B cell (primary cell): ENCODE data around the gene PDLIM1. TPM values are rescaled to one million over a fixed set of nuclear protein-coding genes. Genes with fewer than 3 reads are reported as not detected.
A peak's percentile ranks its signal among the peaks of the same experiment; 100 is the strongest.

Source experiments
- ATAC-seq: fragments of 200-7000 bp; cut with Tn5 transposase; one replicate; pipeline ENCODE4 v1.10.0; 2021; ENCODE audit warnings: low read depth, mild to moderate bottlenecking, moderate number of reproducible peaks, moderate library complexity
- CTCF ChIA-PET: fragments of 350-600 bp; sonication (Branson Sonifier 250); formaldehyde crosslinking; loops from one replicate; lab custom pipeline; 2021; ENCODE audit warnings: antibody characterized with exemption, inconsistent platforms; lab: Charles Lee
- POLR2A ChIA-PET: fragments of 350-600 bp; sonication (Branson Sonifier 250); formaldehyde crosslinking; loops from one replicate; lab custom pipeline; 2021; ENCODE audit warnings: antibody characterized with exemption; lab: Charles Lee
- DNase-seq: peaks from one replicate; pipeline ENCODE4 v3.0.0; 2013
- H2AFZ ChIP-seq: 2 replicates; pipeline ENCODE4 v1.6.1; 2012; ENCODE audit warnings: mild to moderate bottlenecking, low read depth, low read length; ENCODE audit not compliant: insufficient read depth, poor library complexity, severe bottlenecking
- H3K27ac ChIP-seq, 2 donors: 1 replicate in 1 of 2; 2 replicates in 1 of 2; pipeline ENCODE4 v1.5.1; 2012 to 2013; ENCODE audit warnings: low read length in 2 of 2, mild to moderate bottlenecking in 2 of 2, moderate library complexity in 1 of 2
- H3K27me3 ChIP-seq, 4 experiments: fragments of 200-600 bp in 1 of 4; sonication (generic) in 1 of 4; replicated peaks in 1 of 4; 1 replicate in 2 of 4; 2 replicates in 2 of 4; pipeline versions ENCODE4 v1.6.1 to v1.7.0; 2013 to 2016; ENCODE audit warnings: low read length in 3 of 4, mild to moderate bottlenecking in 2 of 4, mixed read lengths in 1 of 4, moderate library complexity in 1 of 4; ENCODE audit not compliant: insufficient read depth in 4 of 4, control insufficient read depth in 3 of 4; ENCODE audit errors: control extremely low read depth in 1 of 4
- H3K36me3 ChIP-seq, 2 experiments: replicated peaks in 1 of 2; 1 replicate in 1 of 2; 2 replicates in 1 of 2; pipeline versions ENCODE4 v1.6.1 to v1.7.1; 2013; ENCODE audit warnings: low read length in 1 of 2; ENCODE audit not compliant: insufficient read depth in 2 of 2, control insufficient read depth in 1 of 2; ENCODE audit errors: control extremely low read depth in 1 of 2, extremely low read depth in 1 of 2
- H3K4me1 ChIP-seq, 2 donors: fragments of 200-600 bp in 1 of 2; sonication (generic) in 1 of 2; 1 replicate in 1 of 2; 2 replicates in 1 of 2; pipeline versions ENCODE4 v1.5.1 to v1.6.1; 2013 to 2017; ENCODE audit warnings: low read length in 2 of 2; ENCODE audit not compliant: control insufficient read depth in 2 of 2, insufficient read depth in 2 of 2
- H3K4me2 ChIP-seq: replicated peaks from 2 replicates; pipeline ENCODE3; 2012; ENCODE audit warnings: mild to moderate bottlenecking, low read depth, low read length; ENCODE audit not compliant: poor library complexity, severe bottlenecking
- H3K4me3 ChIP-seq, 5 experiments: fragments of 200-600 bp in 1 of 5; sonication (generic) in 1 of 5; 1 replicate in 3 of 5; 2 replicates in 2 of 5; pipeline versions ENCODE4 v1.5.1 to v1.7.0; 2011 to 2016; ENCODE audit warnings: low read length in 4 of 5, mild to moderate bottlenecking in 4 of 5, low read depth in 2 of 5, control low read depth in 1 of 5, moderate library complexity in 1 of 5; ENCODE audit not compliant: insufficient read depth in 1 of 5; ENCODE audit errors: control extremely low read depth in 1 of 5, extremely low read depth in 1 of 5
- H3K79me2 ChIP-seq: fragments of 200-600 bp; sonication (generic); one replicate; pipeline ENCODE4 v1.6.0; 2016; ENCODE audit warnings: low read length; ENCODE audit not compliant: control insufficient read depth, insufficient read depth
- H3K9ac ChIP-seq: fragments of 200-600 bp; sonication (generic); 2 replicates; pipeline ENCODE4 v1.6.1; 2017; ENCODE audit warnings: mild to moderate bottlenecking, low read length, moderate library complexity
- H3K9me3 ChIP-seq, 3 donors: one replicate each; pipeline versions ENCODE4 v1.6.1 to v1.7.1; 2013; ENCODE audit warnings: low read length in 2 of 3; ENCODE audit not compliant: control insufficient read depth in 2 of 3, insufficient read depth in 1 of 3; ENCODE audit errors: control extremely low read depth in 1 of 3
- H4K20me1 ChIP-seq: 2 replicates; pipeline ENCODE4 v1.6.0; 2012; ENCODE audit warnings: mild to moderate bottlenecking, low read length; ENCODE audit not compliant: insufficient read depth, control insufficient read depth, poor library complexity, severe bottlenecking
- H3K27ac Mint-ChIP-seq: one replicate; pipeline ENCODE4 v1.8.0; 2021; ENCODE audit warnings: mixed read lengths
- H3K27me3 Mint-ChIP-seq: one replicate; pipeline ENCODE4 v1.8.0; 2021; ENCODE audit warnings: mixed read lengths
- H3K4me1 Mint-ChIP-seq: one replicate; pipeline ENCODE4 v1.8.0; 2021; ENCODE audit warnings: mixed read lengths
- H3K4me3 Mint-ChIP-seq: one replicate; pipeline ENCODE4 v1.8.0; 2021; ENCODE audit warnings: mixed read lengths
- H3K9me3 Mint-ChIP-seq: one replicate; pipeline ENCODE4 v1.8.0; 2022; ENCODE audit warnings: mixed read lengths; ENCODE audit not compliant: insufficient read depth
- EZH2 ChIP-seq: IDR thresholded peaks from 2 replicates; pipeline ENCODE4 v1.6.1; 2012; ENCODE audit warnings: borderline replicate concordance, low read depth, mild to moderate bottlenecking, moderate library complexity, low read length; ENCODE audit not compliant: insufficient read depth, poor library complexity, severe bottlenecking
- WGBS: methylation state at CpG from one replicate; pipeline ENCODE4 v1.1.5; 2013; ENCODE audit warnings: missing lambda C conversion rate; ENCODE audit not compliant: insufficient coverage; 5-methylcytosine and 5-hydroxymethylcytosine counted together
- intact Hi-C: fragments of 100-400 bp; cut with micrococcal nuclease; formaldehyde crosslinking; loops from one replicate; pipeline ENCODE4 v1.10.0; 2022
- polyA plus RNA-seq: library from polyadenylated mRNA; depleted of rRNA; stranded (reverse); fragments of >200 nt; gene quantifications from 2 replicates; pipeline ENCODE4 v1.2.3, GENCODE V29; 2012
- total RNA-seq, 2 donors: library from RNA; stranded (reverse); fragments of 120-200 nt in 1 of 2; gene quantifications; 1 replicate in 1 of 2; 2 replicates in 1 of 2; pipeline versions ENCODE4 v1.2.3 to v1.2.4, GENCODE V29; 2013 to 2022
- TF ChIP-seq, protein P1 (sequence below): fragments of 200-600 bp; IDR thresholded peaks from one replicate; pipeline ENCODE4 v1.8.0; 2022; ENCODE audit warnings: antibody characterized with exemption, mild to moderate bottlenecking

Gene PDLIM1
- total and polyA plus RNA-seq, 2 donors (not counting 1 experiment from before 2014, with no cell fraction given) = 123 to 135 TPM

DNA sequence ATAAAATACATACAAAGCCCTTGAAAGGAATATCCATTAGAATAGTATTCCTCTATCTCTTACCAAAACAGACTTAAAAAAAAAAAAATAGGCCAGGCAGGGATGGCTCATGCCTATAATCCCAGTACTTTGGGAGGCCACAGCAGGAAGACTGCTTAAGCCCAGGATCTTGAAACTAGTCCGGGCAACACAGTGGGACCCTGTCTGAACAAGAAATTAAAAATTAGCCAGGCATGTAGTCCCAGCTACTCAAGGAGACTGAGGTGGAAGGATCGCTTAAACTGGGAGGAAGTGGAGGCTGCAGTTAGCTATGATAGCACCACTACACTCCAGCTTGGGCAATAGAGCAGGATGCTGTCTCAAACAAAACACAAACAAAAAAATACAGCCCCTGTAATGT, 9.6 kb downstream of the PDLIM1 start:
- Histone ChIP-seq H3K36me3 (peaks cover 2 to 6% of the 10 kb centered on the region in 2 experiments), H3K4me1 (peaks cover 49 to 61% of the 10 kb centered on the region in 2 donors), H4K20me1 (peaks cover 53% of the 10 kb centered on the region), H3K79me2 (peaks cover 99% of the 10 kb centered on the region), H3K9me3 (no peaks in the 10 kb centered on the region), H3K27me3 (no peaks in the 10 kb centered on the region), H3K9ac (no peak overlapping the region), H2AFZ (no peak overlapping the region), H3K4me2 (peak overlapping the region; percentile 25), H3K27ac (peak overlapping the region in 1 of 2 donors; percentile 8), H3K4me3 (no peak overlapping the region)
- H3K27me3 Mint-ChIP-seq = no peaks in the 10 kb centered on the region
- no peak overlapping the region for H3K4me3 Mint-ChIP-seq
- ATAC-seq = no peak
- intact Hi-C loops = no loop called here
- H3K27ac Mint-ChIP-seq = peak overlapping the region; percentile 23
- 100% methylated on average over 1 of the region's 2 CpGs for WGBS
- H3K9me3 Mint-ChIP-seq = no peaks in the 10 kb centered on the region
- ChIA-PET POLR2A (no interaction called here), CTCF (interaction anchor here (1.2 to 3.3 kb wide), 2 partner anchors 13 to 81 kb away, joined by 3 to 15 read pairs; no protein-coding TSS in a partner anchor)
- DNase-seq = no peak
- H3K4me1 Mint-ChIP-seq = peaks cover 79% of the 10 kb centered on the region
- TF ChIP-seq, protein P1, sequence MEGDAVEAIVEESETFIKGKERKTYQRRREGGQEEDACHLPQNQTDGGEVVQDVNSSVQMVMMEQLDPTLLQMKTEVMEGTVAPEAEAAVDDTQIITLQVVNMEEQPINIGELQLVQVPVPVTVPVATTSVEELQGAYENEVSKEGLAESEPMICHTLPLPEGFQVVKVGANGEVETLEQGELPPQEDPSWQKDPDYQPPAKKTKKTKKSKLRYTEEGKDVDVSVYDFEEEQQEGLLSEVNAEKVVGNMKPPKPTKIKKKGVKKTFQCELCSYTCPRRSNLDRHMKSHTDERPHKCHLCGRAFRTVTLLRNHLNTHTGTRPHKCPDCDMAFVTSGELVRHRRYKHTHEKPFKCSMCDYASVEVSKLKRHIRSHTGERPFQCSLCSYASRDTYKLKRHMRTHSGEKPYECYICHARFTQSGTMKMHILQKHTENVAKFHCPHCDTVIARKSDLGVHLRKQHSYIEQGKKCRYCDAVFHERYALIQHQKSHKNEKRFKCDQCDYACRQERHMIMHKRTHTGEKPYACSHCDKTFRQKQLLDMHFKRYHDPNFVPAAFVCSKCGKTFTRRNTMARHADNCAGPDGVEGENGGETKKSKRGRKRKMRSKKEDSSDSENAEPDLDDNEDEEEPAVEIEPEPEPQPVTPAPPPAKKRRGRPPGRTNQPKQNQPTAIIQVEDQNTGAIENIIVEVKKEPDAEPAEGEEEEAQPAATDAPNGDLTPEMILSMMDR = no peak
- no peak for TF ChIP-seq EZH2

DNA sequence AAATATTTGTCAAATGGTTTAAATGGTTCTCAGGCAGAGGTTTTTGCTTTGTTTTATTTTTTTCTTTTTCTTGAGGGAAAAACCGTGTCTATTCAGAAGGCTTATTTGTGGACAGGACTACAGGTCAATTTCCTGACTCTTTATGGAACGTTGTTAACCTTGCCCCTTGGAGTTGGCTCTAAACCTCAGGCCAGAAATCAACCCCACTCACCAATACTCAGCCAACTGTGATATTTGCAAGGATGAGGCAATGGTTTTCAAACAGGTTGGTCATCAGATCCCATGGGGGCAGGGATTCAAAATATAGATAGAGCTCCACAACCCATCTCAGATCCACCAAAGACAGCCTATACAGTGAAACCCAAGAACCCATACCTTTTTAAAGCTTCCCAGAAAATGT, 10.2 kb downstream of the PDLIM1 start:
- no CpG with 5 or more reads among the region's 2 CpGs for WGBS
- Histone ChIP-seq H3K4me1 (peaks cover 51 to 62% of the 10 kb centered on the region in 2 donors), H3K4me3 (no peak overlapping the region), H3K9me3 (no peaks in the 10 kb centered on the region), H4K20me1 (peaks cover 59% of the 10 kb centered on the region), H3K36me3 (peaks cover 2 to 6% of the 10 kb centered on the region in 2 experiments), H3K27ac (peak overlapping the region in 1 of 2 donors; percentile 8), H3K9ac (no peak overlapping the region), H3K4me2 (peak overlapping the region; percentile 25), H3K79me2 (peaks cover 99% of the 10 kb centered on the region), H2AFZ (no peak overlapping the region), H3K27me3 (no peaks in the 10 kb centered on the region)
- no peaks in the 10 kb centered on the region for H3K9me3 Mint-ChIP-seq
- H3K4me1 Mint-ChIP-seq = peaks cover 79% of the 10 kb centered on the region
- no peak overlapping the region for H3K4me3 Mint-ChIP-seq
- intact Hi-C loops = no loop called here
- DNase-seq (no peak), ATAC-seq (no peak)
- no peaks in the 10 kb centered on the region for H3K27me3 Mint-ChIP-seq
- CTCF ChIA-PET = interaction anchor here (1.2 to 3.3 kb wide), 2 partner anchors 12 to 82 kb away, joined by 3 to 15 read pairs; no protein-coding TSS in a partner anchor
- POLR2A ChIA-PET = no interaction called here
- peak overlapping the region; percentile 23 for H3K27ac Mint-ChIP-seq
- TF ChIP-seq EZH2 = no peak
- TF ChIP-seq, protein P1 = no peak
